HepG2 (cell line): ENCODE data around the gene CKB. TPM values are rescaled to one million over a fixed set of nuclear protein-coding genes. Genes with fewer than 3 reads are reported as not detected.
A peak's percentile ranks its signal among the peaks of the same experiment; 100 is the strongest.

Experiments used
- CC2D1A ChIP-seq: sonication (generic); formaldehyde crosslinking; IDR thresholded peaks from 2 replicates; pipeline ENCODE4 v1.8.1; 2023; ENCODE audit warnings: mild to moderate bottlenecking, missing genetic modification reagents
- DNMT3B ChIP-seq: conservative IDR thresholded peaks from 2 replicates; pipeline ENCODE4 v1.6.1; 2016; ENCODE audit warnings: missing biosample characterization, control low read depth
- HMGXB3 ChIP-seq: sonication (generic); formaldehyde crosslinking; IDR thresholded peaks from 2 replicates; pipeline ENCODE4 v1.4.0; 2020; ENCODE audit warnings: missing genetic modification reagents, borderline replicate concordance
- MAFG ChIP-seq: sonication (generic); formaldehyde crosslinking; IDR thresholded peaks from 2 replicates; pipeline ENCODE4 v1.5.1; 2020; ENCODE audit warnings: mild to moderate bottlenecking, missing genetic modification reagents
- RARG ChIP-seq: sonication (generic); formaldehyde crosslinking; IDR thresholded peaks from 2 replicates; pipeline ENCODE4 v1.4.0; 2020; ENCODE audit warnings: low read depth, mild to moderate bottlenecking, missing genetic modification reagents
- SAP130 ChIP-seq: IDR thresholded peaks from 2 replicates; pipeline ENCODE4 v1.6.1; 2016; ENCODE audit warnings: low read depth
- TBP ChIP-seq: sonication (generic); formaldehyde crosslinking; IDR thresholded peaks from 2 replicates; pipeline ENCODE4 v1.5.0; 2020; ENCODE audit warnings: missing genetic modification reagents
- ZFP36L2 ChIP-seq: sonication (generic); formaldehyde crosslinking; IDR thresholded peaks from 2 replicates; pipeline ENCODE4 v1.4.0; 2020; ENCODE audit warnings: missing genetic modification reagents
- ZNF121 ChIP-seq: sonication (generic); formaldehyde crosslinking; IDR thresholded peaks from 2 replicates; pipeline ENCODE4 v1.5.0; 2020; ENCODE audit warnings: mild to moderate bottlenecking, missing genetic modification reagents
- ZNF124 ChIP-seq: sonication (generic); formaldehyde crosslinking; IDR thresholded peaks from 2 replicates; pipeline ENCODE4 v1.4.0; 2020; ENCODE audit warnings: missing genetic modification reagents
- ZNF160 ChIP-seq: sonication (generic); formaldehyde crosslinking; IDR thresholded peaks from 2 replicates; pipeline ENCODE4 v1.8.0; 2022; ENCODE audit warnings: mild to moderate bottlenecking, inconsistent platforms, missing genetic modification reagents
- ZNF331 ChIP-seq: sonication (generic); formaldehyde crosslinking; IDR thresholded peaks from 2 replicates; pipeline ENCODE4 v1.4.0; 2020; ENCODE audit warnings: missing genetic modification reagents
- ZNF354B ChIP-seq: sonication (generic); formaldehyde crosslinking; IDR thresholded peaks from 2 replicates; pipeline ENCODE4 v1.8.0; 2022; ENCODE audit warnings: mild to moderate bottlenecking, missing genetic modification reagents
- ZNF44 ChIP-seq: sonication (generic); formaldehyde crosslinking; IDR thresholded peaks from 2 replicates; pipeline ENCODE4 v1.5.1; 2020; ENCODE audit warnings: mild to moderate bottlenecking, missing genetic modification reagents
- ZNF446 ChIP-seq: sonication (generic); formaldehyde crosslinking; IDR thresholded peaks from 2 replicates; pipeline ENCODE4 v1.5.0; 2020; ENCODE audit warnings: mild to moderate bottlenecking, missing genetic modification reagents
- ZNF460 ChIP-seq: sonication (generic); formaldehyde crosslinking; IDR thresholded peaks from 2 replicates; pipeline ENCODE4 v1.5.1; 2020; ENCODE audit warnings: missing genetic modification reagents, mild to moderate bottlenecking, borderline replicate concordance
- ZNF550 ChIP-seq: sonication (generic); formaldehyde crosslinking; IDR thresholded peaks from 2 replicates; pipeline ENCODE4 v1.4.0; 2020; ENCODE audit warnings: mild to moderate bottlenecking, missing genetic modification reagents, borderline replicate concordance
- ZNF570 ChIP-seq: sonication (generic); formaldehyde crosslinking; IDR thresholded peaks from 2 replicates; pipeline ENCODE4 v1.4.0; 2020; ENCODE audit warnings: mild to moderate bottlenecking, missing genetic modification reagents, borderline replicate concordance
- ZNF670 ChIP-seq: sonication (generic); formaldehyde crosslinking; IDR thresholded peaks from 2 replicates; pipeline ENCODE4 v1.8.0; 2022; ENCODE audit warnings: mild to moderate bottlenecking, missing genetic modification reagents, borderline replicate concordance
- ZNF691 ChIP-seq: sonication (generic); formaldehyde crosslinking; IDR thresholded peaks from 2 replicates; pipeline ENCODE4 v1.4.0; 2020; ENCODE audit warnings: missing genetic modification reagents, low read depth, mild to moderate bottlenecking, borderline replicate concordance
- ZNF777 ChIP-seq: sonication (generic); formaldehyde crosslinking; IDR thresholded peaks from 2 replicates; pipeline ENCODE4 v1.4.0; 2020; ENCODE audit warnings: missing genetic modification reagents
- polyA plus RNA-seq, 8 experiments: library from polyadenylated mRNA; depleted of rRNA in 3 of 8; stranded (reverse) in 7 of 8; unstranded in 1 of 8; fragments of >200 nt; fragmentation: Illumina TruSeq in 4 of 8; extraction: Trizol in 4 of 8; gene quantifications; 2 replicates each; pipeline versions ENCODE4 v1.2.1 to v1.2.3, GENCODE V29; 2011 to 2016; ENCODE audit warnings: low read depth in 4 of 8, missing spikeins in 1 of 8, mixed read lengths in 1 of 8; ENCODE audit not compliant: insufficient read depth in 1 of 8
- total RNA-seq, 5 experiments: library from RNA; depleted of rRNA; stranded (reverse); fragments of >200 nt; fragmentation: Illumina TruSeq; extraction: Trizol; gene quantifications; 2 replicates each; pipeline ENCODE4 v1.2.3, GENCODE V29; 2016; ENCODE audit warnings: low read depth in 1 of 5
- TF ChIP-seq, protein P1 (sequence below): sonication (generic); formaldehyde crosslinking; IDR thresholded peaks from 2 replicates; pipeline ENCODE4 v1.5.0; 2020; ENCODE audit warnings: mild to moderate bottlenecking, missing genetic modification reagents, moderate library complexity

Gene CKB
- total and polyA plus RNA-seq, 2 of the 13 experiments (the other 11 are each of a cell fraction or from before 2014, with no cell fraction given): 82.3 to 217 TPM

DNA sequence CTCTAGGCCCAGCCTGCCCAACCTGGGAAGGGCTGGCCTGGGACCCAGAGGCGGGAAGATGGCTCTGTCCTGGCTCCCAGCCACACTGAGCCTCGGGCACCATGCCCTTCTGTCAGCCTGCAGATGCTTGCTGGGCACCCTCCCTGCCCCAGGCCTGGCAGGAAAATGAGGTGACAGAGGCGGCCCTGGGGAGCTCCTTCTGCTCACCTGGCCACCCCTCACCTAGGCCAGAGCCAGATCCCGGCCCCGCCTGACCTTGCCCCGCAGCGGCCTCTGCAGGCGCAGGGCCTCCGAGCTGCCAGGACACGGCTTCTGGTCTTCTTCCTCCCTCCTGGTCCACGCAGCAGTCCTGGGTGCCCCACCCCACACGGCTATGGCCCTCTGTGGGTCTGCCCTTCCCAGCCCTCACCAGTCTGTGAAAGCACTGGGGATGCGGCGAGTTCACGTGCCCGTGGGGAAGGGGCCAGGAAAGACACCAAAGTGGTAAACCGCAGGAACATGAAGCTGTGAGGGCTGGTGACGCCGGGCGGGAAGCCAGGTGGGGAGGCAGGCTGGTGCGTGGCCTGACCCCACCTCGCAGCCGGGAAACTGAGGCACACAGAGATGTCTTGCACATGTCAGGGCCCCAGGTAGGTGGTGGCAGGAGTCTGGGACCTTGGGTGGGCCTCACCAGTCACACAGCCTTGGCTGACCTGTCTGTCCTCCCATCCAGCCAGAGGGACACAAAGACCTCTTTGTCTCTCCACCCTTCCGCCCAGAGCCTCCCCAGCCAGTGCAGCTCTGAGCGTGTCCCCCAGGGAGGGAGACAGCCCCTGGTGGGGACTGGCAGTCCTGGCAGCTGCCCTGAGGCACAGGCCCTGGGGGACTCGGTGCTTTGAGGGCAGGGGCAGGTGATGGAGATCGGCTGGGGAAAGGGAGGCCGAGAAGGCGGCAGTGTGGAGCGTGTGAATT lies 27.0 kb upstream of the CKB start (continued):
- TF ChIP-seq HMGXB3 (CRISPR knock-in tag): no peak
- 0 out of 2 replicates have a peak, but pooled peaks have one; percentile 18 for TF ChIP-seq ZFP36L2 (CRISPR knock-in tag)
- TF ChIP-seq ZNF354B (CRISPR knock-in tag): no peak
- TF ChIP-seq ZNF121 (CRISPR knock-in tag): no peak
- TF ChIP-seq SAP130 (CRISPR knock-in tag): peak; percentile 59; the same call in 1 of the 2 replicates
- TF ChIP-seq ZNF160 (CRISPR knock-in tag): no peak
- no peak for TF ChIP-seq TBP (CRISPR knock-in tag)
- TF ChIP-seq ZNF550: no peak
- TF ChIP-seq DNMT3B: no peak
- 0 out of 2 replicates have a peak, but pooled peaks have one; percentile 13 for TF ChIP-seq ZNF691 (CRISPR knock-in tag)
- no peak for TF ChIP-seq ZNF777 (CRISPR knock-in tag)
- TF ChIP-seq ZNF670 (CRISPR knock-in tag): no peak
- no peak for TF ChIP-seq CC2D1A (CRISPR knock-in tag)
- TF ChIP-seq ZNF124 (CRISPR knock-in tag): no peak
- 0 out of 2 replicates have a peak, but pooled peaks have one; percentile 34 for TF ChIP-seq ZNF44
- no peak for TF ChIP-seq ZNF446
- no peak for TF ChIP-seq RARG
- TF ChIP-seq ZNF460 (CRISPR knock-in tag): peak; percentile 10; the same call in 1 of the 2 replicates
- TF ChIP-seq, protein P1, sequence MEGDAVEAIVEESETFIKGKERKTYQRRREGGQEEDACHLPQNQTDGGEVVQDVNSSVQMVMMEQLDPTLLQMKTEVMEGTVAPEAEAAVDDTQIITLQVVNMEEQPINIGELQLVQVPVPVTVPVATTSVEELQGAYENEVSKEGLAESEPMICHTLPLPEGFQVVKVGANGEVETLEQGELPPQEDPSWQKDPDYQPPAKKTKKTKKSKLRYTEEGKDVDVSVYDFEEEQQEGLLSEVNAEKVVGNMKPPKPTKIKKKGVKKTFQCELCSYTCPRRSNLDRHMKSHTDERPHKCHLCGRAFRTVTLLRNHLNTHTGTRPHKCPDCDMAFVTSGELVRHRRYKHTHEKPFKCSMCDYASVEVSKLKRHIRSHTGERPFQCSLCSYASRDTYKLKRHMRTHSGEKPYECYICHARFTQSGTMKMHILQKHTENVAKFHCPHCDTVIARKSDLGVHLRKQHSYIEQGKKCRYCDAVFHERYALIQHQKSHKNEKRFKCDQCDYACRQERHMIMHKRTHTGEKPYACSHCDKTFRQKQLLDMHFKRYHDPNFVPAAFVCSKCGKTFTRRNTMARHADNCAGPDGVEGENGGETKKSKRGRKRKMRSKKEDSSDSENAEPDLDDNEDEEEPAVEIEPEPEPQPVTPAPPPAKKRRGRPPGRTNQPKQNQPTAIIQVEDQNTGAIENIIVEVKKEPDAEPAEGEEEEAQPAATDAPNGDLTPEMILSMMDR: peak; percentile 77
- no peak for TF ChIP-seq MAFG (CRISPR knock-in tag)
- peak; percentile 48; the same call in 1 of the 2 replicates for TF ChIP-seq ZNF331 (CRISPR knock-in tag)
- no peak for TF ChIP-seq ZNF570 (CRISPR knock-in tag)
